ENCODE results near the gene VPS16.
"Not testable (repeated sequence)": the region's sequence is repeated elsewhere in the genome, so short reads cannot be mapped to it uniquely, and the experiment has no call there.

VPS16 gene

DNA sequence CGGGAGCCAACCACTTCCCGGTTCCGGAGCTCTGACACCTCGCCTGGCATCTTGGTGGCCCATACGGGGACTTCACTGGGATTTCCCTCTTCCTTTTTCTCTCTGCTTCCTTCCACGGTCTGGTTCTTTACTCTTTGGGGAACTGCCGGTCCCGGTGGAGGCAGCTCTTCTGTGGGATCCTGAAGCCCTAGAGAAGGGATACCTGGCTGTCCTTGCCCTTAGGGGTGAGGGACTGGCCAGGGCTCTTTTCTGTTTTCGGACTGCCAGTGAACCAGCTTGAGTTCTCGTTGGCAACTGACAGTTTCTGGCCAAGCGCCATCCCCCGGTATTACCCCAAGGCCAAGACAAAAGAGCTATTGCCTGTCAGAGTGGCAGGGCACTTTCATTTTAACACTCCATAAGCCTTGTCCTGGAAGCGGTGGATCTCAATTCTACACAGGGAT is 39.2 kb upstream of the VPS16 start:
- no peak overlapping the region for H3K27ac ChIP-seq
- TF ChIP-seq, protein P1, sequence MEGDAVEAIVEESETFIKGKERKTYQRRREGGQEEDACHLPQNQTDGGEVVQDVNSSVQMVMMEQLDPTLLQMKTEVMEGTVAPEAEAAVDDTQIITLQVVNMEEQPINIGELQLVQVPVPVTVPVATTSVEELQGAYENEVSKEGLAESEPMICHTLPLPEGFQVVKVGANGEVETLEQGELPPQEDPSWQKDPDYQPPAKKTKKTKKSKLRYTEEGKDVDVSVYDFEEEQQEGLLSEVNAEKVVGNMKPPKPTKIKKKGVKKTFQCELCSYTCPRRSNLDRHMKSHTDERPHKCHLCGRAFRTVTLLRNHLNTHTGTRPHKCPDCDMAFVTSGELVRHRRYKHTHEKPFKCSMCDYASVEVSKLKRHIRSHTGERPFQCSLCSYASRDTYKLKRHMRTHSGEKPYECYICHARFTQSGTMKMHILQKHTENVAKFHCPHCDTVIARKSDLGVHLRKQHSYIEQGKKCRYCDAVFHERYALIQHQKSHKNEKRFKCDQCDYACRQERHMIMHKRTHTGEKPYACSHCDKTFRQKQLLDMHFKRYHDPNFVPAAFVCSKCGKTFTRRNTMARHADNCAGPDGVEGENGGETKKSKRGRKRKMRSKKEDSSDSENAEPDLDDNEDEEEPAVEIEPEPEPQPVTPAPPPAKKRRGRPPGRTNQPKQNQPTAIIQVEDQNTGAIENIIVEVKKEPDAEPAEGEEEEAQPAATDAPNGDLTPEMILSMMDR (IDR thresholded peaks at IDR 0.05), result no peak
- TF ChIP-seq ZFX (IDR thresholded peaks at IDR 0.05; ENCODE audit: borderline replicate concordance), result no peak

DNA sequence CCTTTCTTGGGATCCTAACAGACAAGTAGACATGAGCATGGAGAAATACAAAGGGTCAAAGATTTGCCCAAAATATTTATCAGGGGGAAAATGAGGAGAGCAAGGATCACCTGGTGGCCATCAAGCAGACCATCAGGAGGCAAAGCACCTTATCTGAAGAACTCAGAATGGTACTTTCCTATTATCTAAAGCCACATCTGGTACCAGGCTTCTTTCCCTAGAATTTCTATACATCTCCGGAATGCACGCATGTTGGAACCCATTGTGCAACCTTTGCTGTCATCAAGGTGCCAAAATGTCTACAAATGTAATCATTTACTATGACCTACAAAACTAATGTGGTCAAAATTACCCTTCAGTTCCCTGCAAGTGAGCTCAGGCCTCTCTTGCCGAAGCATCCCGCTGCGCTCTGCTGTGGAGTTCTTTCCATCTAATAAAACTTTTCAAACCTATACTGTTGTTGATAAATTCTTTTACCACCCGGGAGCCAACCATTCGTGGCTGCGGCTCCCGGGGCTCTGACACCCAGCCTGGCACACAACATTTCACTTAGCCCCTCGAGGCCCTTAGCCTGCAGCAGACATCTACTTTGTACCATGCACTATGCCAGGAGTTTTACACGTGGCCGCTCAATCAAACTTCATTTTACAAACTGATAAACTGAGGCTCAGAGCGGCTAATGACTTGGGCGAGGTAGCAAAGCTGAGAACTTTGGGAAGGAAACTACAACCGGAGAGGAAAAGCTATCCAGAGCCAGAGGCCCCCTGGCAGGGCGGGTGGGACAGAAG is 36.3 kb upstream of the VPS16 start:
- no peak overlapping the region for H3K27ac ChIP-seq
- no peak for TF ChIP-seq ZFX (IDR thresholded peaks at IDR 0.05; ENCODE audit: borderline replicate concordance)
- TF ChIP-seq, protein P1 (IDR thresholded peaks at IDR 0.05), result no peak

DNA sequence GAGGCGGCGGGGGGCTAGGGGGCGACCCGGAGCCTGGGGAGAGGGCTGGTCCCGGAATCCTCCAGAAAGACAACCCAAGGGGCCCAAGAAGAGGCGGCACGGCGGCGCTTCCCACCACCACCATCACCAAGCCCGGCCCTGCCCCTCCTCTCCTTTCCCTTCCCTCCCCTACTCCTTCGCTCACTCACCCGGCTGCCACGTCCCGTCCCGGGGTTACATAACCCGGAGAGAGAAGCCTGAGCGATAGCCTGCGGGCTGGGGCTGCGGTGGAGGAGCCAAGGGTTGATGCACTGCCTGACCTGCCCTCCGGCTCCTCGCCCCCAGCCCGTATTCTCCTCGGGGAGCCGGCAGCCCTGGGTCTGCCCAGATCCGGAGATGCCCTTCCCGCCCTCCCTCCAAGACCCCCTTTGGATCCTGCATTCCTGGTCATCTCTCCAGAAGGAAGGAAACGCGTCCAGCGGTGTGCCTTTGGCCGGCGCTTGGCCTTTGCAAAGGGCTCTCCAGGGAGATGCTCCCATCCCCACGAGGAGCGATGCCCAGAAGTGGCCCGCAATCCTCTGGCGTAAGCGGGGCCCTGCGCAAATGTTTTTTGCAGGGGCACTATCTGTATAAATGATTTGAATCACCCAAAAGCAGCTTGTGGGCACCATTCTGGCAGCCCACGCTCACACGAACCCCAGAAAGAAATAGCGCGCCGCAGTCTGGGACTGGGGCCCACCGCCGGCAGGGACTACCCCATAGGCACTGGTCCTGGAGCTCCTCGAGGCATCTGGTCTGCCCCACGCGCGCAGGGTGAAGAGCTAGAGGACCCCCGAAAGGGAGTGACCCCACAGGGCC is 35.5 kb upstream of the VPS16 start:
- H3K27ac ChIP-seq, result no peak overlapping the region
- TF ChIP-seq ZFX (IDR thresholded peaks at IDR 0.05; ENCODE audit: borderline replicate concordance), result no peak
- TF ChIP-seq, protein P1 (IDR thresholded peaks at IDR 0.05), result no peak

DNA sequence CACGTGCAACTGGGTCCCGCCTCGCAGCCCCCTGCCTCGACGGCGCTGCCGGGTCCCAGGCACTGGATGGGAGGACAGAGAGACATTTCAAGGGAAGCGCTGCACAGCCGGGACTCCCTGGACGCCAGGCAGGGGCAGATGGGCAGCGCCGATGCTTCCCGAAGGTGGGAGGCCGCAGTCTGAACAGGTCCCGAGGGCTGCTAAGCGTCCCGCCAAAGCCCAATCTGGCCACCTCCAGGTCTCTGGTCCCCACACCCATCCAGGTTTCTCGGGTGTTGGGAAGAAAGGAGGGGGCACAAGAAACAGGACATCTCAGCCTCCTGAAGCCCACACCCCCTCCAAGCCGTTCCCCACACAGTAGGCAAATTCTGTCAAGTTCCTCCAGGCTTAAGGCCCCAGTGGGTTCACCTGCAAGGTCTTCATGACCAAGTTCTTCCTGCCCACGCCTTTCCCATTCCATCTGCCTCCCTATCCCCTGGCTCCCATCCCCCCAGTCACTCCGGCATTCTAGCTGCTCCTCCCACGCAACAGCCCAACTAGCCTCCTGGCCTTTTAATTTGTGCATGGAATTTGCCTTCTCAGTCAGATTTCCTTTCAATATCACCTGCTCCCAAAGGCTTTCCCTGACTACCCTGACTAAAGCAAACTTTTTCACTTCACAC is 34.7 kb upstream of the VPS16 start:
- TF ChIP-seq ZFX (IDR thresholded peaks at IDR 0.05; ENCODE audit: borderline replicate concordance), result no peak
- TF ChIP-seq, protein P1 (IDR thresholded peaks at IDR 0.05), result no peak
- H3K27ac ChIP-seq, result no peak overlapping the region

DNA sequence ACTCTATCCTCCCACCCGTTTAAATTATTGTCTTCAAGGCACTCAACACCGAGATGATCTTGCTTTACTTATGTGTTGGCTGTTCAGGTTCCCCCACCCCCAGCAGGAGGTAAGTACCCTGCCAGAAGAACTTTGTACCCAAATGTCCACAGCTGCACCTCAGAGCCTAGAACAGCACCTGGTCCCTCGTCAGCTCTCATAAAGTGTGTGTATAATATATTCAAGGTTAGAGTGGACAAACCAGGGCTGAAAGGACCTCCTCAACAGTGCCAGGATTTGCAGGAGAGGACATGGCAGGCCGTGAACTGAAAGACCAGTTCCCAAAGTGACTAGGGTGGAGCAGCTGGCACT is 34.2 kb upstream of the VPS16 start:
- TF ChIP-seq ZFX (IDR thresholded peaks at IDR 0.05; ENCODE audit: borderline replicate concordance), result no peak
- TF ChIP-seq, protein P1 (IDR thresholded peaks at IDR 0.05), result no peak
- H3K27ac ChIP-seq, result no peak overlapping the region

DNA sequence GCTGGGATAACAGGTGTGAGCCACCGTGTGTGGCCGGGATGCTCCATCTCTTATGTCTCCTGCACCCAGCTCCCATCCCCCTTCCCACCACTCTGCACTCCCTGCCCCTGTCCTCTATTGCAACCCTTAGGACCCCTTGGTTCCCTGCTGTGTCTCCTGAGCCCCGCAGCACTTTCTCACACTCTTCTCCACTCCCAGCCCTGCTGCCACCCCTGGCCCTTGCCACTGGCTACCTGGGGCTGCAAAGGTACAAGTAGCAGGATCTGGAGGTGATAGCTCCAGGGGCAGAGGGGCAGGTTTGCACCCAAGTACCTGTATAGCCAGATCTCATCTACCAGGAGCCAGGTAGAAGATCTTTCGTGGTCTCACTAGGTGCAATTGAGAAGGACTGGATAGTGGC is 33.5 kb upstream of the VPS16 start:
- no peak overlapping the region for H3K27ac ChIP-seq
- TF ChIP-seq ZFX (IDR thresholded peaks at IDR 0.05; ENCODE audit: borderline replicate concordance), result no peak
- TF ChIP-seq, protein P1 (IDR thresholded peaks at IDR 0.05), result no peak

DNA sequence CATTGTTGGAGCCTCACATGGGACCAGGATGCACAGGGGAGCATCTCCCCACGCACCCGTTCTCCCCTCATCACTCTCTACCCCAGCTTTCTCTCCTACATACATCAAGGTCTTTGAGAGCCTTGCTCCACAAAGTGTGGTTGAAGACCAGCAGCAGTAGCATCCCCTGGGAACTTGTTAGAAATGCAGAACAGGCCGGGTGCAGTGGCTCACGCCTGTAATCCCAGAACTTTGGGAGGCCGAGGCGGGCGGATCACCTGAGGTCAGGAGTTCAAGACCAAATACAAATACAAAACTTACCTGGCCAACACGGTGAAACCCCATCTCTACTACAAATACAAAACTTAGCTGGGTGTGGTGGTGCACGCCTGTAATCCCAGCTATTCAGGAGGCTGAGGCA is 32.6 kb upstream of the VPS16 start:
- not testable (repeated sequence) for H3K27ac ChIP-seq
